PC-3 (cell line): ENCODE measurements around the gene PRR30. TPM values are rescaled to one million over a fixed set of nuclear protein-coding genes. Genes with fewer than 3 reads are reported as not detected.

Source experiments
- ATAC-seq: fragments of 200-7000 bp; cut with Tn5 transposase; 2 replicates; pipeline ENCODE4 v1.9.1; 2020; ENCODE audit warnings: mild to moderate bottlenecking, moderate library complexity
- BruUV-seq: library from RNA; stranded (reverse); fragments of 400-500 nt; replicated peaks from 2 replicates; lab custom pipeline; 2021; lab: Mats Ljungman, UMichigan
- CTCF ChIA-PET: fragments of 300-600 bp; sonication (Branson Sonifier 250); formaldehyde crosslinking; loops from one replicate; lab custom pipeline; 2022; ENCODE audit warnings: antibody characterized with exemption; lab: Charles Lee
- POLR2A ChIA-PET: fragments of 300-600 bp; sonication (Branson Sonifier 250); formaldehyde crosslinking; loops from one replicate; lab custom pipeline; 2022; ENCODE audit warnings: antibody characterized with exemption; ENCODE audit not compliant: unreplicated experiment; lab: Charles Lee
- DNase-seq: peaks from one replicate; pipeline ENCODE4 v3.0.0-alpha.2; 2015
- H2AFZ ChIP-seq: fragments of 300-600 bp; sonication (generic); 2 replicates; pipeline ENCODE4 v1.6.0; 2016; ENCODE audit warnings: antibody characterized with exemption, low read length
- H3F3A ChIP-seq: fragments of 300-600 bp; sonication (generic); one replicate; pipeline ENCODE4 v1.6.0; 2017; ENCODE audit warnings: antibody characterized with exemption, low read length, control low read depth, mild to moderate bottlenecking; ENCODE audit not compliant: unreplicated experiment
- H3K27ac ChIP-seq: fragments of 300-600 bp; sonication (generic); 2 replicates; pipeline ENCODE4 v1.5.1; 2016; ENCODE audit warnings: mild to moderate bottlenecking, low read length
- H3K27me3 ChIP-seq: fragments of 300-600 bp; sonication (generic); 2 replicates; pipeline ENCODE4 v1.6.1; 2016; ENCODE audit warnings: low read length, mixed read lengths
- H3K36me3 ChIP-seq: fragments of 300-600 bp; sonication (generic); 2 replicates; pipeline ENCODE4 v1.6.1; 2016; ENCODE audit warnings: low read depth, mixed run types, low read length, mixed read lengths
- H3K4me1 ChIP-seq: fragments of 300-600 bp; sonication (generic); 2 replicates; pipeline ENCODE4 v1.5.1; 2016; ENCODE audit warnings: low read length; ENCODE audit not compliant: insufficient read depth
- H3K4me2 ChIP-seq: fragments of 300-600 bp; sonication (generic); 2 replicates; pipeline ENCODE4 v1.6.0; 2016; ENCODE audit warnings: low read length
- H3K4me3 ChIP-seq: fragments of 300-600 bp; sonication (generic); 2 replicates; pipeline ENCODE4 v1.5.1; 2016; ENCODE audit warnings: mild to moderate bottlenecking, low read length, mixed read lengths
- H3K79me2 ChIP-seq: fragments of 300-600 bp; sonication (generic); 2 replicates; pipeline ENCODE4 v1.6.1; 2017; ENCODE audit warnings: low read length, mixed read lengths
- H3K9ac ChIP-seq: fragments of 300-600 bp; sonication (generic); 2 replicates; pipeline ENCODE4 v1.6.0; 2016; ENCODE audit warnings: mild to moderate bottlenecking, low read length
- H3K9me2 ChIP-seq: fragments of 300-600 bp; sonication (generic); replicated peaks from 2 replicates; pipeline ENCODE4 v1.6.1; 2016; ENCODE audit warnings: mixed run types, low read length, mixed read lengths
- H3K9me3 ChIP-seq: fragments of 300-600 bp; sonication (generic); 2 replicates; pipeline ENCODE4 v1.6.1; 2016; ENCODE audit warnings: low read length, mixed read lengths
- H4K20me1 ChIP-seq: fragments of 300-600 bp; sonication (generic); 2 replicates; pipeline ENCODE4 v1.6.1; 2016; ENCODE audit warnings: low read length, mixed read lengths
- CTCF ChIP-seq: fragments of 300-600 bp; sonication (generic); conservative IDR thresholded peaks from 2 replicates; pipeline ENCODE4 v1.5.1; 2017; ENCODE audit warnings: antibody characterized with exemption, low read depth, mild to moderate bottlenecking, low read length
- EZH2 ChIP-seq: fragments of 300-600 bp; sonication (generic); IDR thresholded peaks from one replicate; pipeline ENCODE4 v1.6.1; 2017; ENCODE audit warnings: antibody characterized with exemption, mild to moderate bottlenecking, low read length; ENCODE audit not compliant: unreplicated experiment
- EZH2phosphoT487 ChIP-seq: fragments of 300-600 bp; sonication (generic); IDR thresholded peaks from 2 replicates; pipeline ENCODE4 v1.6.1; 2018; ENCODE audit warnings: mild to moderate bottlenecking, antibody characterized with exemption, low read length, borderline replicate concordance
- intact Hi-C: fragments of 100-400 bp; cut with micrococcal nuclease; formaldehyde crosslinking; loops from 2 replicates; pipeline ENCODE4 v1.9.0; 2023
- total RNA-seq: library from RNA; depleted of rRNA; stranded (reverse); fragments of >200 nt; gene quantifications from 2 replicates; pipeline ENCODE4 v1.2.3, GENCODE V29; 2014

The PRR30 gene
- total RNA-seq, 1 experiment from 2014 or later, result not detected

GRCh38 chr2:27131429-27131828 is 7.8 kb downstream of the PRR30 start:
- no peaks in the 10 kb centered on the region for H3K9me3 ChIP-seq
- POLR2A ChIA-PET, result no interaction called here
- peaks cover 12% of the 10 kb centered on the region for H3K36me3 ChIP-seq
- no peak overlapping the region for H3K27ac ChIP-seq
- CTCF ChIA-PET, result no interaction called here
- H3K4me1 ChIP-seq, result peaks cover 9% of the 10 kb centered on the region
- H3K4me2 ChIP-seq, result no peak overlapping the region
- no peak overlapping the region for H3K9ac ChIP-seq
- H3K4me3 ChIP-seq, result no peak overlapping the region
- peaks cover 22% of the 10 kb centered on the region for H3K79me2 ChIP-seq
- no peaks in the 10 kb centered on the region for H3F3A ChIP-seq
- H4K20me1 ChIP-seq, result peaks cover 9% of the 10 kb centered on the region; the same call in 1 of the 2 replicates
- no peak overlapping the region for H2AFZ ChIP-seq
- ATAC-seq (no peak), DNase-seq (no peak)
- TF ChIP-seq CTCF, result no peak
- no peak for TF ChIP-seq EZH2phosphoT487
- TF ChIP-seq EZH2, result no peak
- intact Hi-C loops, result no loop called here
- H3K27me3 ChIP-seq, result no peaks in the 10 kb centered on the region
- no TSS peak for BruUV-seq
- no peaks in the 10 kb centered on the region for H3K9me2 ChIP-seq

GRCh38 chr2:27130396-27130795 is 8.8 kb downstream of the PRR30 start:
- BruUV-seq, result no TSS peak
- Histone ChIP-seq H3K27ac (no peak overlapping the region), H3F3A (no peaks in the 10 kb centered on the region), H3K4me2 (no peak overlapping the region), H3K4me1 (peaks cover 9% of the 10 kb centered on the region), H3K9me3 (no peaks in the 10 kb centered on the region), H3K4me3 (no peak overlapping the region), H3K36me3 (peaks cover 12% of the 10 kb centered on the region), H3K9me2 (no peaks in the 10 kb centered on the region), H4K20me1 (peaks cover 9% of the 10 kb centered on the region; the same call in 1 of the 2 replicates), H3K79me2 (peaks cover 22% of the 10 kb centered on the region), H2AFZ (no peak overlapping the region), H3K27me3 (no peaks in the 10 kb centered on the region), H3K9ac (no peak overlapping the region)
- no peak for TF ChIP-seq EZH2
- TF ChIP-seq CTCF, result no peak
- no peak for TF ChIP-seq EZH2phosphoT487
- ChIA-PET POLR2A (no interaction called here), CTCF (no interaction called here)
- intact Hi-C loops, result no loop called here
- no peak for ATAC-seq
- no peak for DNase-seq

GRCh38 chr2:27128668-27129571 is 10.3 kb downstream of the PRR30 start:
- H3K9me3 ChIP-seq, result no peaks in the 10 kb centered on the region
- DNase-seq (no peak), ATAC-seq (no peak)
- no peaks in the 10 kb centered on the region for H3K9me2 ChIP-seq
- no peaks in the 10 kb centered on the region for H3F3A ChIP-seq
- no peak overlapping the region for H3K4me2 ChIP-seq
- TF ChIP-seq EZH2 (no peak), CTCF (no peak), EZH2phosphoT487 (no peak)
- H3K36me3 ChIP-seq, result peaks cover 12% of the 10 kb centered on the region
- no peak overlapping the region for H3K9ac ChIP-seq
- intact Hi-C loops, result no loop called here
- BruUV-seq, result no TSS peak
- ChIA-PET CTCF (no interaction called here), POLR2A (no interaction called here)
- H4K20me1 ChIP-seq, result peaks cover 9% of the 10 kb centered on the region; the same call in 1 of the 2 replicates
- H3K27ac ChIP-seq, result no peak overlapping the region
- H3K79me2 ChIP-seq, result peaks cover 17% of the 10 kb centered on the region
- H2AFZ ChIP-seq, result no peak overlapping the region
- no peak overlapping the region for H3K4me3 ChIP-seq
- H3K27me3 ChIP-seq, result no peaks in the 10 kb centered on the region
- H3K4me1 ChIP-seq, result peaks cover 9% of the 10 kb centered on the region
